ENCODE results near the gene CASZ1.

CASZ1 gene

GRCh38 chr1:10693152-10693496 lies 103.3 kb downstream of the CASZ1 start:
- H3K14ac ChIP-seq (ENCODE audit: low read length in 2 of 2): no peak overlapping the region
- no peak overlapping the region for H3K4ac ChIP-seq (ENCODE audit: low read depth in 1 of 2, low read length in 2 of 2)
- H3K79me1 ChIP-seq (replicated peaks; ENCODE audit: low read length, poor library complexity, severe bottlenecking): no peaks in the 10 kb centered on the region
- H3K4me2 ChIP-seq (ENCODE audit: low read length, poor library complexity, severe bottlenecking): no peak overlapping the region
- no peak overlapping the region for H2AFZ ChIP-seq (ENCODE audit: low read depth, low read length)
- peak overlapping the region in 1 of 2 experiments; percentile 69 for H3K4me3 ChIP-seq (ENCODE audit: insufficient read depth in 1 of 2, low read depth in 1 of 2, low read length in 2 of 2)
- H3K27me3 ChIP-seq (ENCODE audit: control insufficient read depth in 1 of 2, insufficient read depth in 1 of 2, low read length in 2 of 2): peaks cover 13 to 38% of the 10 kb centered on the region in 2 experiments
- no peak for DNase-seq
- no peak overlapping the region for H3K18ac ChIP-seq (ENCODE audit: low read depth in 1 of 2, low read length in 2 of 2)
- H3K9ac ChIP-seq (ENCODE audit: low read length): no peak overlapping the region
- H4K91ac ChIP-seq (ENCODE audit: low read length): no peak overlapping the region
- H2BK15ac ChIP-seq (ENCODE audit: low read depth, poor library complexity, severe bottlenecking): no peak overlapping the region
- no peak overlapping the region for H3K27ac ChIP-seq (ENCODE audit: low read length, poor library complexity, severe bottlenecking)
- no peak overlapping the region for H2BK120ac ChIP-seq (ENCODE audit: low read depth, low read length)
- WGBS: 79% methylated on average over 6 of the region's 6 CpGs
- H2AK5ac ChIP-seq (ENCODE audit: low read length, severe bottlenecking): no peak overlapping the region
- no peaks in the 10 kb centered on the region for H3K36me3 ChIP-seq (ENCODE audit: control insufficient read depth in 1 of 2, insufficient read depth in 2 of 2, low read depth in 1 of 2, low read length in 2 of 2)
- peaks cover 16% of the 10 kb centered on the region for H3K4me1 ChIP-seq (ENCODE audit: control insufficient read depth, insufficient read depth, low read depth, low read length)
- H2BK5ac ChIP-seq (ENCODE audit: low read depth, low read length, poor library complexity, severe bottlenecking): no peak overlapping the region
- H2BK12ac ChIP-seq (ENCODE audit: low read length in 2 of 2): no peak overlapping the region
- no peak overlapping the region for H4K8ac ChIP-seq (ENCODE audit: low read length)
- H3K23ac ChIP-seq (ENCODE audit: low read length in 2 of 2): no peak overlapping the region
- H3K9me3 ChIP-seq (ENCODE audit: control insufficient read depth, low read length): no peaks in the 10 kb centered on the region

DNA sequence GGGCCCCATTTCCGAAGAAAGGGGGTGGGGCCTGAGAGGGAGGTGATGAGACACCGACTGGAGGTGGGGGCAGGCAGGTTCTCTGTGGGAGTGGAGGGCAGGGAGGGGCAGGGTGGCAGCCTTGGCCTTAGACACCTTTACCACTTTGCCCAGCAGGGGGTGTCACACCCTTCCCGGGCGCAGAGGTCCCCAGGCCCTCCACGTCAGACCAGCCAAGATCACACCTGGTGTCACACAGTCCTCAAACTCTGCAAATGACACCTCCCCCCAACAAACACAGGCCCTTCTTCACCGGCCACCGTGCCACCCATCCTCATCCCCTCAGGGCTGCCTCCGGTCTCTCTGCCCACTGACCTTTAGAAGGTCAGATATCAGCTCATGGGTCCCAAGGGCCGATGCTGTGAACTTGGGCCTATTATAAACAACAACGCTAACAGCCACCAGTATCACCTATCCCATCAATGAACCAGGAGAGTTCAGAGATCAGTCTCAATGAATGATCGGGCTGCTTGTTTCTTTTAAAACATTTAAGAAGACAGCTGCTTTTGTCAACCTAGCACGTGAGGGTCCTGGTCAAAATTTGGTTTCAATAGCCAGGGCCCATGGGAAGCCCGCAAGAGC lies 103.9 kb downstream of the CASZ1 start:
- Histone ChIP-seq H2BK5ac (ENCODE audit: low read depth, low read length, poor library complexity, severe bottlenecking) (no peak overlapping the region), H2AFZ (ENCODE audit: low read depth, low read length) (no peak overlapping the region), H3K14ac (ENCODE audit: low read length in 2 of 2) (no peak overlapping the region), H2BK12ac (ENCODE audit: low read length in 2 of 2) (no peak overlapping the region), H3K9me3 (ENCODE audit: control insufficient read depth, low read length) (no peaks in the 10 kb centered on the region), H3K23ac (ENCODE audit: low read length in 2 of 2) (no peak overlapping the region), H3K18ac (ENCODE audit: low read depth in 1 of 2, low read length in 2 of 2) (no peak overlapping the region), H3K4me2 (ENCODE audit: low read length, poor library complexity, severe bottlenecking) (no peak overlapping the region), H3K27me3 (ENCODE audit: control insufficient read depth in 1 of 2, insufficient read depth in 1 of 2, low read length in 2 of 2) (peaks cover 15 to 38% of the 10 kb centered on the region in 2 experiments), H3K4me3 (ENCODE audit: insufficient read depth in 1 of 2, low read depth in 1 of 2, low read length in 2 of 2) (no peak overlapping the region), H3K36me3 (ENCODE audit: control insufficient read depth in 1 of 2, insufficient read depth in 2 of 2, low read depth in 1 of 2, low read length in 2 of 2) (no peaks in the 10 kb centered on the region), H2BK15ac (ENCODE audit: low read depth, poor library complexity, severe bottlenecking) (no peak overlapping the region), H4K8ac (ENCODE audit: low read length) (no peak overlapping the region), H3K27ac (ENCODE audit: low read length, poor library complexity, severe bottlenecking) (no peak overlapping the region), H3K79me1 (replicated peaks; ENCODE audit: low read length, poor library complexity, severe bottlenecking) (no peaks in the 10 kb centered on the region), H3K4ac (ENCODE audit: low read depth in 1 of 2, low read length in 2 of 2) (no peak overlapping the region), H2AK5ac (ENCODE audit: low read length, severe bottlenecking) (no peak overlapping the region), H3K9ac (ENCODE audit: low read length) (no peak overlapping the region), H2BK120ac (ENCODE audit: low read depth, low read length) (no peak overlapping the region), H3K4me1 (ENCODE audit: control insufficient read depth, insufficient read depth, low read depth, low read length) (peaks cover 13% of the 10 kb centered on the region), H4K91ac (ENCODE audit: low read length) (no peak overlapping the region)
- WGBS: 84% methylated on average over 13 of the region's 13 CpGs
- DNase-seq: no peak

GRCh38 chr1:10691740-10692125 lies 104.7 kb downstream of the CASZ1 start:
- no peaks in the 10 kb centered on the region for H3K9me3 ChIP-seq (ENCODE audit: control insufficient read depth, low read length)
- H3K4me1 ChIP-seq (ENCODE audit: control insufficient read depth, insufficient read depth, low read depth, low read length): peaks cover 12% of the 10 kb centered on the region
- no peak overlapping the region for H2BK15ac ChIP-seq (ENCODE audit: low read depth, poor library complexity, severe bottlenecking)
- peaks cover 19 to 37% of the 10 kb centered on the region in 2 experiments for H3K27me3 ChIP-seq (ENCODE audit: control insufficient read depth in 1 of 2, insufficient read depth in 1 of 2, low read length in 2 of 2)
- H3K27ac ChIP-seq (ENCODE audit: low read length, poor library complexity, severe bottlenecking): no peak overlapping the region
- H3K4me3 ChIP-seq (ENCODE audit: insufficient read depth in 1 of 2, low read depth in 1 of 2, low read length in 2 of 2): no peak overlapping the region
- H3K14ac ChIP-seq (ENCODE audit: low read length in 2 of 2): peak overlapping the region in 1 of 2 experiments; percentile 79
- H4K91ac ChIP-seq (ENCODE audit: low read length): peak overlapping the region; percentile 18
- H3K23ac ChIP-seq (ENCODE audit: low read length in 2 of 2): no peak overlapping the region
- H3K4me2 ChIP-seq (ENCODE audit: low read length, poor library complexity, severe bottlenecking): no peak overlapping the region
- 78% methylated on average over 1 of the region's 1 CpG for WGBS
- H2BK5ac ChIP-seq (ENCODE audit: low read depth, low read length, poor library complexity, severe bottlenecking): no peak overlapping the region
- no peak overlapping the region for H2AK5ac ChIP-seq (ENCODE audit: low read length, severe bottlenecking)
- DNase-seq: no peak
- no peak overlapping the region for H3K4ac ChIP-seq (ENCODE audit: low read depth in 1 of 2, low read length in 2 of 2)
- no peak overlapping the region for H2BK12ac ChIP-seq (ENCODE audit: low read length in 2 of 2)
- H4K8ac ChIP-seq (ENCODE audit: low read length): no peak overlapping the region
- no peaks in the 10 kb centered on the region for H3K36me3 ChIP-seq (ENCODE audit: control insufficient read depth in 1 of 2, insufficient read depth in 2 of 2, low read depth in 1 of 2, low read length in 2 of 2)
- no peaks in the 10 kb centered on the region for H3K79me1 ChIP-seq (replicated peaks; ENCODE audit: low read length, poor library complexity, severe bottlenecking)
- H3K18ac ChIP-seq (ENCODE audit: low read depth in 1 of 2, low read length in 2 of 2): no peak overlapping the region
- no peak overlapping the region for H2AFZ ChIP-seq (ENCODE audit: low read depth, low read length)
- H3K9ac ChIP-seq (ENCODE audit: low read length): no peak overlapping the region
- no peak overlapping the region for H2BK120ac ChIP-seq (ENCODE audit: low read depth, low read length)

- DNase-seq: no peak
- WGBS: 91% methylated on average over 17 of the region's 17 CpGs
- H3K9me3 ChIP-seq (ENCODE audit: control insufficient read depth, low read length): no peaks in the 10 kb centered on the region
- no peak overlapping the region for H3K18ac ChIP-seq (ENCODE audit: low read depth in 1 of 2, low read length in 2 of 2)
- no peak overlapping the region for H2BK5ac ChIP-seq (ENCODE audit: low read depth, low read length, poor library complexity, severe bottlenecking)
- H4K91ac ChIP-seq (ENCODE audit: low read length): no peak overlapping the region
- H3K9ac ChIP-seq (ENCODE audit: low read length): no peak overlapping the region
- no peak overlapping the region for H4K8ac ChIP-seq (ENCODE audit: low read length)
- no peak overlapping the region for H2BK120ac ChIP-seq (ENCODE audit: low read depth, low read length)
- no peak overlapping the region for H2AFZ ChIP-seq (ENCODE audit: low read depth, low read length)
- peak overlapping the region in 1 of 2 experiments; percentile 39 for H2BK12ac ChIP-seq (ENCODE audit: low read length in 2 of 2)
- H3K36me3 ChIP-seq (ENCODE audit: control insufficient read depth in 1 of 2, insufficient read depth in 2 of 2, low read depth in 1 of 2, low read length in 2 of 2): no peaks in the 10 kb centered on the region
- peaks cover 16% of the 10 kb centered on the region for H3K4me1 ChIP-seq (ENCODE audit: control insufficient read depth, insufficient read depth, low read depth, low read length)
- no peak overlapping the region for H3K27ac ChIP-seq (ENCODE audit: low read length, poor library complexity, severe bottlenecking)
- no peak overlapping the region for H3K4me3 ChIP-seq (ENCODE audit: insufficient read depth in 1 of 2, low read depth in 1 of 2, low read length in 2 of 2)
- peak overlapping the region in 1 of 2 experiments; percentile 79 for H3K14ac ChIP-seq (ENCODE audit: low read length in 2 of 2)
- peaks cover 14 to 37% of the 10 kb centered on the region in 2 experiments for H3K27me3 ChIP-seq (ENCODE audit: control insufficient read depth in 1 of 2, insufficient read depth in 1 of 2, low read length in 2 of 2)
- H3K4ac ChIP-seq (ENCODE audit: low read depth in 1 of 2, low read length in 2 of 2): no peak overlapping the region
- no peak overlapping the region for H3K4me2 ChIP-seq (ENCODE audit: low read length, poor library complexity, severe bottlenecking)
- H2AK5ac ChIP-seq (ENCODE audit: low read length, severe bottlenecking): no peak overlapping the region
- H3K79me1 ChIP-seq (replicated peaks; ENCODE audit: low read length, poor library complexity, severe bottlenecking): no peaks in the 10 kb centered on the region
- H2BK15ac ChIP-seq (ENCODE audit: low read depth, poor library complexity, severe bottlenecking): no peak overlapping the region
- no peak overlapping the region for H3K23ac ChIP-seq (ENCODE audit: low read length in 2 of 2)
Measured at GRCh38 chr1:10691075-10691739, 105.2 kb downstream of the CASZ1 start.

All from mesenchymal stem cell (in vitro differentiated cells and primary cell).